Omental fat pad (tissue), 4 donors: ENCODE data around the gene CDC5L. TPM values are rescaled to one million over a fixed set of nuclear protein-coding genes. Genes with fewer than 3 reads are reported as not detected.

Experiments used
- ATAC-seq: fragments of 150-250 bp; one replicate; pipeline ENCODE4 v1.9.1; 2016; ENCODE audit warnings: mild to moderate bottlenecking, moderate library complexity; ENCODE audit not compliant: low FRiP score
- DNase-seq: peaks from one replicate; pipeline ENCODE4 v3.0.0-alpha.2; 2019; ENCODE audit warnings: low spot score
- total RNA-seq, 4 donors: library from RNA; depleted of rRNA; stranded (reverse); fragments of >200 nt; gene quantifications; one replicate each; pipeline ENCODE4 v1.1.0, GENCODE V29; 2016
- TF ChIP-seq, protein P1 (sequence below), 3 donors: fragments of 450-650 bp; IDR thresholded peaks; one replicate each; pipeline ENCODE4 v1.5.1; 2016 to 2017; ENCODE audit warnings: antibody characterized with exemption in 3 of 3, mild to moderate bottlenecking in 3 of 3, moderate library complexity in 2 of 3

The CDC5L gene
- total RNA-seq, 4 donors from 2014 or later = 14.6 to 21.4 (median 17.3) TPM

DNA sequence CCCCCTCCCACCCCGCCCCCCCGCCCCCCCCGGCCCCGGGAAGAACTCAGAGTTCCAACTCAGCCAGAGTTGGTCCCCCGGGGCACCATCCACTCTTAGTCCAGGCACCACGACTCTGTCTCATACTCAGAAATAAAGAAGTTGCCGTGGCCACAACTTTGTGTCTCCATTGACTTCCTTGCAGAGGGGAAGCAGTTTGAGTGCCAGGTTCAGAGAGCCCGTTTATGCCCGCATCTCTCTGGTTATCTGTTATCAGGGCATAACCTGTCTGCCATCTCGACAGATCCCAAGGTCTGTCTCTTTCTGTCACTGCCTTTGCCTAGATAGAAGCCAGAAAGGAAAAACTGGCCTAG is 605 bp downstream of the CDC5L start:
- ATAC-seq = no peak
- TF ChIP-seq, protein P1, sequence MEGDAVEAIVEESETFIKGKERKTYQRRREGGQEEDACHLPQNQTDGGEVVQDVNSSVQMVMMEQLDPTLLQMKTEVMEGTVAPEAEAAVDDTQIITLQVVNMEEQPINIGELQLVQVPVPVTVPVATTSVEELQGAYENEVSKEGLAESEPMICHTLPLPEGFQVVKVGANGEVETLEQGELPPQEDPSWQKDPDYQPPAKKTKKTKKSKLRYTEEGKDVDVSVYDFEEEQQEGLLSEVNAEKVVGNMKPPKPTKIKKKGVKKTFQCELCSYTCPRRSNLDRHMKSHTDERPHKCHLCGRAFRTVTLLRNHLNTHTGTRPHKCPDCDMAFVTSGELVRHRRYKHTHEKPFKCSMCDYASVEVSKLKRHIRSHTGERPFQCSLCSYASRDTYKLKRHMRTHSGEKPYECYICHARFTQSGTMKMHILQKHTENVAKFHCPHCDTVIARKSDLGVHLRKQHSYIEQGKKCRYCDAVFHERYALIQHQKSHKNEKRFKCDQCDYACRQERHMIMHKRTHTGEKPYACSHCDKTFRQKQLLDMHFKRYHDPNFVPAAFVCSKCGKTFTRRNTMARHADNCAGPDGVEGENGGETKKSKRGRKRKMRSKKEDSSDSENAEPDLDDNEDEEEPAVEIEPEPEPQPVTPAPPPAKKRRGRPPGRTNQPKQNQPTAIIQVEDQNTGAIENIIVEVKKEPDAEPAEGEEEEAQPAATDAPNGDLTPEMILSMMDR (IDR thresholded peaks at IDR 0.05) = no peak
- no peak for DNase-seq

DNA sequence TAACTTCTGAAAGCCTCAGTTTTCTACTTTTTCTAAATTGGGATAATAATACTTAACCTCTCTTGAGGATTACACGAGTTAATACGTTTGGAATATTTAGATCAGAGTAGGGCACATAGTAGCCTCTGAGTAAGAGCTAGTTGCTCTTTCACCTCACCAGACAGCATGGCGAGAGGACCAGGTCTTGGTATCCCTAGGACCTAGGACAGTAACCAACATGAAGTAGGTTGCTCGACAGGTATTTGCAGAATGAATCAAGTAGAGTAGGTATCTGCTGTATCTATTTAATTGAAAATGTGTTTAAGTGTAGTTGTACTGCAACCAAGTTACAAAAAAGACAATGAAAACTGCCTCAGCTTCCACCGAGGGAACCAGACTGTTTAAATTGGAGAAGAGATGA is 1.4 kb downstream of the CDC5L start:
- TF ChIP-seq, protein P1 (IDR thresholded peaks at IDR 0.05) = no peak
- ATAC-seq = no peak
- no peak for DNase-seq

DNA sequence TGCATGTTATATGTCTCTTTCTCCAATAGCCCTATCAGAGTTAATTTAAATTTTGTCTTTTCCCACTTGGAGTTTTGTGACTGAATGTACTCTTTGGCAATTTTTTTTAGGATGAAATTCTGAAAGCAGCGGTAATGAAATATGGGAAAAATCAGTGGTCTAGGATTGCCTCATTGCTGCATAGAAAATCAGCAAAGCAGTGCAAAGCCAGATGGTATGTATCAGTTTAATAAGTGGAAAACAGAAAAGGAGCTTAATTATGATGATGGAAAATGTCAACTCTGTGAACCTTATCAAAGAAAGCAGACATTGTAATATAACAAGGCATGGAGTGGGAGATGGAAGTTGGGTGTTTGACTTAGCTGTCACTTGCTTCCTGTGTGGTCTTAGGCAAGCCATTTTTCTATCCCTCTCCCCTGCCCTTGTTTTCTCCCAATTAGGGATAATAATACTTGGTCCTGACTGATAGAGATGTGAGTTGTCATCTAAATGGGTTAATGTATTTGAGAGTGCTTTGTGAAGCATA is 2.7 kb downstream of the CDC5L start:
- no peak for ATAC-seq
- TF ChIP-seq, protein P1 (IDR thresholded peaks at IDR 0.05) = no peak
- DNase-seq = no peak

DNA sequence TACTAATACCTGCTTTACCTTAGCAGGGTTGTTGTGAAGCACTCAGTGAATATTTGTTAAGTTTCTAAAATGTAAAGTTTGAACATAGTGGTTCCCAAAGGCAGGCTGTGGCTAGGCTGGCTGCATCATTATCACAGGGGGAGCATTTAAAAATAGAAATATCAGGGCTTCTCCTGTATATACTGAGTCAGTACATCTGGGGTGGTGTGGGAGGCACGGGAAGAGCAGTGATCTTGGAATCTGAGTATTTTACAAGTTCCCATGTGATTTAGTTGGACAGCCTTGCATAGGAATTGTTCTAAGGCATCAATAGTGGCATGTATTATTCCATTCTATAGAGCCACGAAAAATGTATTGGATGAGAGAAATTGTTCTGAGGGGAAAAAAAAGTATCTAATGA is 8.0 kb downstream of the CDC5L start:
- DNase-seq (no peak), ATAC-seq (no peak)
- TF ChIP-seq, protein P1 (IDR thresholded peaks at IDR 0.05) = no peak

DNA sequence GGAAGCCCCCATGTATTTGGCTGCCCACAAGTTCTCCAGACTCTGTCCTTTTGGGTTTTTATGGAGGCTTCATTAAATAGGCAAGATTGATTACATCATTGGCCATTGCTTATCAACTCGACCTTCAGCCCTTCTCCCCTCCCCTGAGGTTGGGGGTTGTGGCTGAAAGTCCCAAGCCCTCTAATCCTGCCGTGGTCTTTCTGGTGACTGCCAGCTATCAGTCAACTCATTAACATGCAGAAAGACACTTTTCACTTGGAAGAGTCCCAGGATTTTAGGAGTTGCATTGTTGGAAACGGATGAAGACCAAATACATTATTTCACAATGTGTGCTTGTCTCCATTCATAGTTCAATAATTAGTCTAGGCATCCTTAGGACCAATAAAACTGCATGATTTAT is 9.5 kb downstream of the CDC5L start:
- TF ChIP-seq, protein P1 (IDR thresholded peaks at IDR 0.05) = no peak
- DNase-seq (no peak), ATAC-seq (no peak)

DNA sequence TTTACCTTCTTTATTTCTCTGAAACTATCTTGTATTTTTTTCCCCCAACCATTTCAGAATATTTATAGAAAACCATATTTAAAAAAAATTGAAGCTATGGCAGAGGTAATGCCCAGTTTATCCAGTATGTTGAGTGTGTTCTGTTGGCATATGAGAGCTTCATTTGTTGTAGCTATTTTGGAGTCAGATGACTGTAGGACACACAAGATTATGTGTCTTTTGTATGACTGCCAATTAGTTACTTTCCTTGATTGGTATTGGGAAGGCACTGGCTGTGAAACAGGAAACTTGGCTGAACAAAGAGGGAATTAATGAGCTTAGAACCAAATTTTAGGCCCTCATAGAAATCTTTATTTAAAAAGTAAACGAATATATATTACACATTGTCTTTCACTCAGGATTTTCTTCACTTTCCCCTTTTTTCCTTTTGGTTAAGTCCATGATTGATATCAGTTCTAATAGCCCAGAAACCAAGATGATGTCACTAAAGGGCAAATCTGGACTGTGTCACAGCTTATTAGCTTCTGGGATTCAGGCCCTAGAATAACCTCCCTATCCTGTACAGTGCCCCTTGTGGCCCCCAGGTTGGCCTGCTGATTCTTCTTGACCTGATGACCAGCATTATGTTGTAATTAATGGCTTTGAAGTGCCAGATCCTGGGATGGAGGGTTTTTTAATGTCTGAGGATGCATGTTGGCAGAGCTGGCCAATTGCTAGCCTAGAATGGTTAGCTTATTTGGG is 10.1 kb downstream of the CDC5L start:
- ATAC-seq (no peak), DNase-seq (no peak)
- TF ChIP-seq, protein P1 (IDR thresholded peaks at IDR 0.05) = no peak

DNA sequence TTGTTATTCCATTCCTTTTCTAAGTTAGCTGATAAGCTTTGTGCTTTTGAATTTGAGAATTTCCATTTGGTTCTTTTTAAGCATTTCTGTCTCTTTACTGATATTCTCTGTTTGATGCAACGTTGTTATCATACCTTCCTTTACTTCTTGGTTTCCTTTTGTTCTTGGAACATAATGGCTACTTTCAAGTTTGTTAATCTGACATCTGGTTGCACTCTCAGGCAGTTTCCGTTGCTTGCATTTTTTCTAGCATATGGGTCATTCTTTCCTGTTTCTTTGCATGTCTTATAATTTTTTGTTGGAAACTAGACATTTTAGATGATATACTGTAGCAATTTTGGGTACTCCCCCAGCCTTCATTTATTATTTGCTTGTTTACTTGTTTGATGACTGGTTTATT is 12.5 kb downstream of the CDC5L start:
- TF ChIP-seq, protein P1 (IDR thresholded peaks at IDR 0.05) = no peak
- ATAC-seq = no peak

More for the DNA sequence above, 12.5 kb downstream of the CDC5L start:
- DNase-seq = no peak
